ENCODE measurements around the gene SSC4D. TPM values are rescaled to one million over a fixed set of nuclear protein-coding genes. Genes with fewer than 3 reads are reported as not detected.

SSC4D gene
- total RNA-seq, 1 donor from 2014 or later, result 0.58 TPM

DNA sequence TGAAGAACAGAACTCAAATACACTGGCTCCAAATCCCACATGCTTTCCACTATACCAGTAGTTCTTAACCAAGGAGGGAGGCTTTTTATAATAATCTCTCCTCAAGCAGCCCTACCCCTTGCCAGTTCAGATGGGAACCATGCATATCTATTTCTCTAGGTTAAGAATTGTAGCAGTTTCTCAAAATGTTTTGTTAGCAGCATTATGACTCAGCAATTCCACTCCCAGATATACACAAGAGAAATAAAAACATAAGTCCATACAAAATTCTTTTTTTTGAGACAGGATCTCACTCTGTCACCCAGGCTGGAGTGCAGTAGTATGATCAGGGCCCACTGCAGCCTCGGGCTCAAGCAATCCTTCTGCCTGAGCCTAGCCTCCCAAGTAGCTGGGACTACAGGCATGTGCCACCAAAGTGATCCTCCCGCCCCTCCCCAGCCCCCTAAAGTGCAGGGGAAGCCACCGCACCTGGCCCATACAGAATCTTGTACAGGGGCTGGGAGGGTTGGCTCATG lies 68.8 kb downstream of the SSC4D start:
- DNase-seq (ENCODE audit: low spot score) (no peak), ATAC-seq (peak; percentile 51)
- intact Hi-C loops (cut with DNase I), result no loop called here

Other genes with a start within 250 kb of the SSC4D start
- gene SRRM3, start 207.8 kb downstream of the SSC4D start, total RNA-seq, result 2.9 TPM
- 415 TPM for gene HSPB1, start 107.0 kb downstream of the SSC4D start, total RNA-seq
- 94.7 TPM for gene YWHAG, start 50.7 kb downstream of the SSC4D start, total RNA-seq
- 1.7 TPM for gene ZP3, start 15.3 kb upstream of the SSC4D start, total RNA-seq
- 41.2 TPM for gene DTX2, start 52.0 kb upstream of the SSC4D start, total RNA-seq
- gene UPK3B, start 100.9 kb upstream of the SSC4D start, total RNA-seq, result 3.7 TPM
- gene SPDYE16, start 133.6 kb upstream of the SSC4D start, total RNA-seq, result 1.9 TPM
- gene POMZP3, start 217.6 kb upstream of the SSC4D start, total RNA-seq, result 15.8 TPM